EH (cell line): Measurements from ENCODE around the gene ABCC3.
A peak's percentile ranks its signal among the peaks of the same experiment; 100 is the strongest.

ENCODE experiments used
- DNase-seq: peaks from one replicate; pipeline ENCODE4 v3.0.0-alpha.2; 2015; ENCODE audit warnings: low read depth

Gene ABCC3

DNA sequence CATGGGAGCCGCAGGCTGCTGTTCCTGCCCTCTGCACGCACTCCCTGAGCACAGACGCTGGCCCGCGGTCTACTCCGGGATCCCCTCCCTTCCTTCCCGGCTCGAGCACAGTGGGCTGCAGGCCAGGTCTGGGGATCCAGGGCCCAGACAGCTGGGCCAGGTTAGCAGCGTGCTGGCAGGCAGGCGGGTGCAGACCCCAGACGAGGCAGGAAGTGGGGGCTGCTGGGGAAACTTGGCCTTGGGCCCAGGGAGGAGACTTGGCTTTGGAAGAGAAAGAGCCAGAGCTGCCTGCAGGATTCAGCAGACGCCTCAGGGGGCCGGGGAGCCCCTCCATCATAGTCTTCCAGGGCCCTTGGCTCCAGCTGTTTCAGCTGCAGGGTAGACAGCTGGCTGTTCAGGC lies 30.2 kb upstream of the ABCC3 start:
- peak; percentile 51 for DNase-seq

DNA sequence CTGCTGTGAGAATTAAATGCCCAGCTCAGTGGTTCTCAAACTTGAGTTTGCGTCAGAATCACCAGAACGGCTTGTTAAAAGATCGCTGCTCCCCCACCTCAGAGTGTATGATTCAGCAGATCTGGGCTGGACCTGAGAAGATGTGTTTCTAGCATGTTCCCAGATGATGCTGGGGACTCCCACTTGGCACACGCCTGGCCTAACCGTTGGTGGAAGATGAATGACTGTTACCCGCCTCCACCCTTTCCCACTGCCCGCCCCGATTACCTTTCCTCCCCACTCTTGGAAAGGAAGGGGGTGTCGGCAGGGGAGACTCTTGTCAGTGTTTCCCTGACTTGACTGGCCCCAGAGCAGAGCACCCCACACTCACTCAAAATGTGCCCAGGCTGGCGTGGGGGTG lies 29.3 kb upstream of the ABCC3 start:
- peak; percentile 45 for DNase-seq

DNA sequence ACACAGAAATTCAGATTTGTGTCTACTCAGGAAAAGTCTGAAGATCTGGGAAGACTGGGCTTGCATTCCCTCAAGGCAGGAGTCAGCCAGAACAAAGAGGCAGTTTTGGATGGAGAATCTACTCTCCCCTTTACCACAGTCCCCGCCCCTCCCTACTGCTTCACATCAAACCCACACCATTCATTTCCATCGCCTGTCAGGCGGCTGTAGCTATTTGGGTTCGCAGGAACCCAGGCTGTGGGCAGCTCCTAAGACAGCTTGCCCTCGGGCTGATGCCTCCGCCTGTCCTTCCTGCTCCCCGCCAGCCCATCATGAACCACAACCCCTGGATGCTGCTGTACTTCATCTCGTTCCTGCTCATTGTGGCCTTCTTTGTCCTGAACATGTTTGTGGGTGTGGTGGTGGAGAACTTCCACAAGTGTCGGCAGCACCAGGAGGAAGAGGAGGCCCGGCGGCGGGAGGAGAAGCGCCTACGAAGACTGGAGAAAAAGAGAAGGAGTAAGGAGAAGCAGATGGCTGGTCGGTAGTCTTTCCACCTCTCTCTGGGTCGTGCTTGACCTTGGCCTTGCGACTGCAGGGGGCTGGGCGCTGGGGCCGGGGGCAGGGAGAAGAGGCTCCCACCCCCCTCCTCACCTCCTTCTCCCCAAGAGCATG lies 27.0 kb upstream of the ABCC3 start:
- no peak for DNase-seq

DNA sequence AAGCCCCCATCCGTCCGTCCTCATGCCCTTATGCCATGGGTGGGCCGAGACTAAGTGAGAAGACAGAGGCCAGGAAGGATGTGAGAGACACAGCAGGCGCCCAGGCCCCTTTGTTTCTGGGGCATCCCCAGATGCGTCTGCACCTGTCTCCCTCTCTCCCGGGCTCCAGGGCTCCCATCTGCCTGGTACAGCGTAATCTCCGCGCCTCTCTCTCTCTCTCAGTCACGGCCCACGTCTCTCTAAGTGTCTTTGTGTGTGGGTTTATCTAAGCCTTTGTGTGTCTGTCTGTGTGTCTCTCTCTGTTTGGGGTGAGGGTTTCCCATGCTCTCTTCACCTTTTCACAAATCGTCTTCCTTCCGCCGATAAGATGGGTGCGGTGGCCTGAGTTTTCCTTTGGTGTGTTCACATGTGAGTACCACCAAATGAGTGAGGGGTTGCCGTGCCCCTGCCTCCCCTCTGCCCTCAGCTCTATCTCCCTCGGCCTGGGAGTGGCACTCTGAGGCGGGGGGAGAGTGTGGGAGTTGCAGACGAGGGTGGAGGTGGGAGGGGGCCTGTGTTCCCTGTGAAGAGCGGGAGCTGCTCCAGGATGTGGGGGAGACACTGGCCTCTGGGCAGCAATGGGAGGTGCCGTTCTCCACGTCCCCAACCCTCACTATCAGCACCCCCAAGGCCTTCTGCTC lies 25.8 kb upstream of the ABCC3 start:
- no peak for DNase-seq

DNA sequence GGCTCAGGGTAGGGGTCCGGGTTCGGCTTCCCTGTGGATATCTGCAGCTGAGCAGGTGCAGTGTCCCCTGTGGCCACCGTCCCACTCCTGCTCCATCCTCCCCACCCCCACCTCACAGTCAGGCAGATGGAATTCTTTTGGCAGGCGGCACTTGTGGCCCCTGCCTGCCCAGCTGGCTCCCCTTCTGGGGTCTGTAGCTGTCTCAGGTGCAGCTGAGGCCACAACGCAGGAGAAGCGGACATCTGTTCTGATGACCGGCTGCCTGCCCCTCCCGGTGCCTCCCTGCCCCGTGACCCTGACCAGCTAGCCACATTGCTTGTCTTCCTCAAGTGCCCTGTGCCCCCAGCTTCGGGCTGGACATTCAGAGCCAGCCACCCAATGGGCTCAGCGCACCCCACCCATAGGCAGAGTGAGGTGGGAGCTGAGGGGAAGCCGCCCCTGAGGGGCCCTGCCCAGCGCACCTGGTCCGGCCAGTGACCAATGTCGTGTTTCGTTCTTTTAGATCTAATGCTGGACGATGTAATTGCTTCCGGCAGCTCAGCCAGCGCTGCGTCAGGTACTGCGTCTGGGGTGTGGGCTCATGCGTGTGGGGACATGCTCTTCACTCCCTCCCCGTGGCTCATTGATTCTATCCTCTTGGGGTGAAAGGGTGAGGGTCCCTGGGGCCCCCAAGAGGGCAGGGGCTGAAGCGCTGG lies 25.2 kb upstream of the ABCC3 start:
- no peak for DNase-seq

DNA sequence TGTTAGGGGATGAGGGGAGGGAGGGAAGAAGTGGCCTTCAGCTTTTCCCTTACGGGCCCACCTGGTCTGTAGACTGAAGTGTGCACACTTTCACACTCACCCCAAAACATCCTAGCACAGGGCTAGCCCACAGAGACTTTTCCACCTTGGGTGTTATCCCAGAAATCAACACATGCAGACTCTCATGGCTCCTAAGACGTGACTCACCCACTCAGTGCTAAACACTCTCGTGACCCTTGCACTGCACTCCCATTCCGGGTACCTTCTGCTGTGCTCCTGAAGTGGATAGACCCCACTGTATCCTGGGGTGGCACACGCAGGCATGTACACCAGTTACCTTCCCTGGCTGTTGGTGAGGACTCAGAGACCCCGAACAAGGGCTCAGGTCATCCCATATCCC lies 23.0 kb upstream of the ABCC3 start:
- DNase-seq, result peak; percentile 14

DNA sequence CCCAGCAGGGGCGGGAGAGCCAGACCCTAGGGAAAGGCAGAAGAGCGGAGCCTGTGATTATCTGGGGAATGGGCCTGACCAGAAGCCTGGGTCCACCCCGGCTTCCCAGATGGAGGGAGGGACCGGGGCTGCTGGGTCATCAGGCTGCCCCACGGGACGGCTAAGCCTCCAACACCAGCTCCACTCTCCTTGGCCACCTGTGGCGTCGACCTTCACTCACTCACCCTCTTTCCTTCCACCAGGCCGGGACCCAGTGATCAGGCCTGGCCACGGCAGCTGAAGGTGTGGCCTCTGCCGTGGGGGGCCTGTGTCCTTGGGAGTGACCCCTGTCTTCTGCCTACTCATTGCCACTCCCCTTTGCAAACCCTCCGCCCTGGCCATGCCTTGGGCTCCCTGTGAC lies 22.4 kb upstream of the ABCC3 start:
- no peak for DNase-seq

DNA sequence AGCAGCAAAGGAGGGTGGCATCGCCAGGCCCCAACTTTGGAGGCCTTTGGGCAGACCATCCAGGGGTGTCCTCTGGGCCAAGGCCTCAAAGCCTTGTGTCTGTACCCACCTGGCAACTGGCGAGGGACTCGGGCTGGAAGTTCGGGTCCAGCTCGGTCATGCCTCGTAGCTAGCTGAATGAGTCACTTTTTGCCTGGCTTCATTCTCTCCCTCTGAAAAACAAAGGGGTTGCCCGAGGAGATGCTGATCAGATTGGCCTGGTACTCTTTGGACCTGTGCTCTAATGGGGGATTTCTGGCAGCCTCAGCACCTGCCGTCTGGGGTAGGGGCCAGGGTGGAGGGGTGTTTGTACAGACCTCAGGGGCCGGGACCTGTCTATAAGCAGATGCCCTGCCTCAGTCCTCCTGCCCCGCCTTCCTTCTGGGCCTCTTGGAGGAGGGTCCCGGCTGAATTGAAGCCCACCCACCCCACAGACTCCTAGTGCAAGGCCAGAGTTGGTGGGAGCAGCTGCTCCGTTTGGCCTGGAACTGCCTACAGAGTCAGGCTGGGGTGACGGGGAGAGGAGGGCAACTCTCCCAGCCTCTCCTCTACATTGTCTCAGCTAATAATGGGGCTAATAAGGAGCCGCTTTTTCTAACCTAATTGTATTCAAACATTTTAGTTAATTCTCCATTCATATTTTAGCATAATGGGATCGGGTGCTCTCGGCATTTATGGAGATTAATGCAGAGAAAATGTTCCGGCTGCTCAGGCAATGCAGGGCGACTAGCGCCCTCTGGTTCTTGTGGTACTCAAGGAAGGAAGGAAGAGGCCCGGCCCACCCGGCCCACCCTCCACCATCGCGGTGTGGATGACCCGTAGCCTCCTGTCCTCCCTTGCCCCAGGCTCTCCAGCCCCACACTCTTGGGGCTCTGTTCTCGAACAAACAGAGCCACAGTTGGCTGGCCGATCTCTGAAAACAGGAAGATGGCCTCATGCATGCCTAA lies 21.4 kb upstream of the ABCC3 start:
- no peak for DNase-seq

DNA sequence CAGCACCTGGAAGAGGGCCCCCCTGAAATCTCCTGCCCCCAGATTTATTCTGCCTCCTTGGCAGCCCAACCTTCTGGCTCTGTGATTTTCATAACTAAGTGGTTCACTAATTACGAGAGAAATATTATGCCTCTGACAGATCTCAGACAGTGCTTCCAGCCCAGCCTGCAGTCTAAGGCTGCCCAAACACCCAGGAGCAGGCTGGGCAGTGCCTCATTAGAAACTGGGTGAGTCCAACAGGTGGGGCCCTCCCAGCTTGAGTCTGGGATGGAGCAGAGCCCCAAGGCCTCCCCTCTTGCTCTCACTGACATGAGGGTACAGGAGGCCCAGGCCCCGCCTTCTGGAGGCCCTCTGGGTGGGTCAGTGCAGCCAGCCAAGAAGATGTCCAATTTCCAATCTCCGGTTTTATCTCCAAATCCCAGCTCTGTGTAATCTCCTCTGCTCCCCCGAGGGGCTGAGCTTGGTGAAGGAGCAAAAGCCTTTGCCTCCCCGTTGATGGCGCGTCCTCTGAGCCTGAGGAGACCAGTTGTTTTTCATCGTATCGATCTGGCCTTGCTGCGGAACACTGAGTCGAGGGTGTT lies 20.1 kb upstream of the ABCC3 start:
- DNase-seq, result no peak

DNA sequence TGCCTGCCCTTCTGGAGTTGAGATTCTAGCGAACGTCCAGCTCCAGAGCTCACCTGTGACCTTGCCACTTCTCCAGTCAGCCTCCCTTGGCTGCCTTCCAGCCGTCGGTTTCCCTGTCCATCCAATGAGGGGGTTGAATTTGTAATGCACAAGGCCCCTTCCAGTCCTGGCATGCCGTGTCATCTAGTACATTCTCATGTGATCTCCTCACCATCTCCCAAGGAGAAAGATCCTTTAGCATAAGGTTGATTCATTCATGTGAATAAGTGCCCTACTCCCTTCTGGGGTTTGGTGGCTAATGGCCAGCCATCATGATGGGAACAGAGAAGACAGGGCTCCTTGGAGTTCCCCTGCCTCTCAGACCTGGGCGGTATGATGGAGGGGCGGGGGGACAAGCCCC lies 18.9 kb upstream of the ABCC3 start:
- DNase-seq, result peak; percentile 27

DNA sequence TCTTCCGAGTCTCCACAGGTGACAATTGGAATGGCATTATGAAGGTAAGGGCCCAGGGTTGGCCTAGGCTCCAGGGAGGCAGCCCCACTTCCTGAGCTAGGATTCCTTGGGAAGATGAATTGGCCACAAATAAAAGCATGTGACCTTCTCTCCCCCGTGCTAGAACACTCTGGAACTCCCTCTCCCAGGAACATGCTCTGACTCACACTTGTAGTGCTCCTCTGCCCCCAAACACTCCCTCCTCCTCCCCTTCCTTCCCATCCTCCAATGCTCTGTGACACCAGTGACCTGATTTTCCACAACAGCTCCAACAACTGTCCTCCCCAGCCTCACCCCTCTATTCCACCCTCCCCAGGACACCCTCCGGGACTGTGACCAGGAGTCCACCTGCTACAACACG lies 16.4 kb upstream of the ABCC3 start:
- peak; percentile 66 for DNase-seq

DNA sequence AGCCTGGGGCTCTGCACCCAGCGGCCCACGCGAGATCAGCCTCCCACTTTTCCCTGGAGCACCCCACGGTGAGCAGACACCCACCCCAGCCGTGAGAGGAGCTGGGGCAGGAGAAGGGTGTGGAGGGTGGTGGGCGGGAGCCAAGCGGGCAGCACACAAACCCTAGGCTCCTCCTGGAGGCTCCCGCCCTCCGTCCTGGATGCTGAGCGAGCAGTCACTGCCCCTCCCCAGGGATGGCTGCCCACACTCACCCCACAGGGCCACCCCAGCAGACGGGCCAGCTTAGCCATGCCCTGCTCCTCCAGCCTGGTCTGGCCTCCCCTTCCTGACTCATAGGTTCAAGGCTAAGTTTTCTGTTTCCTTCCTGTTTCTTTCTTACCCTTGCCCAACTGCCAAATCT lies 15.7 kb upstream of the ABCC3 start:
- no peak for DNase-seq

DNA sequence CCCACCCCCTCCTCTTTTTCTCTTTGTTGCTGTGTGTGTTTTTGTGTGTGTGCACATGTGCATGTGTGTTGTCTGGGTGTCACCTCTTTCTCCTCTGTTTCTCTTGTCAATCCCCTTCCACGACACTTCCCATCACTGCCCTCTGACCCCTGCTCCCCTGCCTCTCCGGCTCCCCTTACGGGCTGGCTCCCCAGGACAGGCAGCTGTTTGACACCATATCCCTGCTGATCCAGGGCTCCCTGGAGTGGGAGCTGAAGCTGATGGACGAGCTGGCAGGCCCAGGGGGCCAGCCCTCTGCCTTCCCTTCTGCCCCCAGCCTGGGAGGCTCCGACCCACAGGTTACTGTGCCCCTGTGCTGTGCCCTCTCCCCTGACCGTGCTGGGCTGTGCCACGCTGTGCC lies 15.2 kb upstream of the ABCC3 start:
- no peak for DNase-seq

DNA sequence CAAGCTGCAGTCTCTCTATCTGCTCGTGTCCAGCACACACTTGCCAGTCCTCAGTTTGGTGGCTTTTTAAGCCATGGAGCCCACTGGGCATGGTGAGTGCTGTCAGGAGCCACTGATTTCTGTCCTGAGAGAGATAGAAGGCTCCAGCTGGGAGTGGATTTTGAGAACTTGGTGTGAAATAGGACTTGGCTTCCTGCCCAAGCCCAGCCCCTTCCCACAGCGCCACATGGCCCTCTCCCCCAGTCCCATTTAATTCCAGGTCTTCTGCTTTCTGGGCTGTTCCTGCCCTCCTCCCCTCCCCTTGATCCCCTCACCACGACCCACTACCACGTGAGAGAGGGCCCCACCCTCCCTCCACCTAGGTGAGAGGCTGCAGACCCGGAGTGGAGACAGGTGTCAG lies 14.4 kb upstream of the ABCC3 start:
- no peak for DNase-seq

DNA sequence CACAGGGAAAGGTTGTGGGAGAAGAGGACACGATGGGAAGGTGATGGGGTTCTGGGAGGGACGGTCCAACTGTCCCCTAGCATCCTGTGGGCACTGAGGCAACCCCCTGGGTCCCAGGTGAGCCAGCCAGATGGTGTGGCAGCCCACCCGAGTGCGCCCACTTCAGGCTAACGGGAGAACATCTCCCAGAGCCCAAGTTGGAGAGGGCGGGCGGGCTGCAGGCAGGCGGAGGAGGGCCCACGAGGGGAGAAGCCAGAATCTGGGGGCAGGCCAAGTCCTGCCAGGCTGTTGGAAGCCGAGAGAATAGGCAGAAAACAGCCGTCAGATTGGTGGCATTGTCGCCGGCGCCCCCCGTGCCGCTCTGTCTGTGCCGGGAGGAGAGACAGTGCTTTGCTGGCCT lies 13.8 kb upstream of the ABCC3 start:
- DNase-seq, result no peak

DNA sequence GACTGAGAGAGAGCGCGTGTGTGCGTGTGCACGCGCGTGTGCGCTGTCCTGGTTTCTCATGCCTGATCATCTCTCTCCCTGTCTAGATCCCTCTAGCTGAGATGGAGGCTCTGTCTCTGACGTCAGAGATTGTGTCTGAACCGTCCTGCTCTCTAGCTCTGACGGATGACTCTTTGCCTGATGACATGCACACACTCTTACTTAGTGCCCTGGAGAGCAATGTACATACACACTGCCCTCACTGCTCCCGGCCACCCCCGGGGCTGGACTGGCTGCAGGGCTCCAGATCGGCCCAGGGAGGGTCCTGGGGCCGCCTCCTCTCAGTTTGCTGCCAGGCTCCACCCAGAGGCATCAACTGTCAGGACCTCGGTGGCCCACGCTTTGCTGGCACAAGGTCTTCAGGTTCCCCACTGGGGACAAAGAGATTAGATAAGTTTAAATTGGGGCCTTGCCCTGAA lies 13.1 kb upstream of the ABCC3 start:
- DNase-seq, result no peak

DNA sequence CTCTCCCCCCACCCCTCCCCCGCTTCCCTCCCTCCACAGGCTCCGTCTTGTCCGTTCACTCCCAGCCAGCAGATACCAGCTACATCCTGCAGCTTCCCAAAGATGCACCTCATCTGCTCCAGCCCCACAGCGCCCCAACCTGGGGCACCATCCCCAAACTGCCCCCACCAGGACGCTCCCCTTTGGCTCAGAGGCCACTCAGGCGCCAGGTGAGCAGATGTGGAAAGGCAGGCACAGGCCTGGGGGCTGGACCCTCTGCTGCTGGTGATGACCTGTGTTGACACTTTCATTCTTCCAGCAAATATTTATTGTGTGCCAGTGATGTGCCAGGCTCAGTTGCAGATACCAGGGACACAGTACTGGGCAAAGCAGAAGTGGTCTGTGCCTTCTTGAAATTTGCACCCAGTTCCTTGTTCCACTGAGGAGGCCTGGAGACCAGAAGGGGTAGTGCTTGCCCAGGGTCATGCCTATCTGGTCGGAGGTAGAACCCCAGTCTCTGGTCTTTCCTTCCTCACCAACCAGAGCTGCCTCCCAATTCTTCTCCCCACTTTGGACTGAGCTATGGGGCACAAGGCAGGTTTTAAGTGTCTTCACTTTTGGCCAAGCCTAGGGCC lies 10.3 kb upstream of the ABCC3 start:
- DNase-seq, result no peak

DNA sequence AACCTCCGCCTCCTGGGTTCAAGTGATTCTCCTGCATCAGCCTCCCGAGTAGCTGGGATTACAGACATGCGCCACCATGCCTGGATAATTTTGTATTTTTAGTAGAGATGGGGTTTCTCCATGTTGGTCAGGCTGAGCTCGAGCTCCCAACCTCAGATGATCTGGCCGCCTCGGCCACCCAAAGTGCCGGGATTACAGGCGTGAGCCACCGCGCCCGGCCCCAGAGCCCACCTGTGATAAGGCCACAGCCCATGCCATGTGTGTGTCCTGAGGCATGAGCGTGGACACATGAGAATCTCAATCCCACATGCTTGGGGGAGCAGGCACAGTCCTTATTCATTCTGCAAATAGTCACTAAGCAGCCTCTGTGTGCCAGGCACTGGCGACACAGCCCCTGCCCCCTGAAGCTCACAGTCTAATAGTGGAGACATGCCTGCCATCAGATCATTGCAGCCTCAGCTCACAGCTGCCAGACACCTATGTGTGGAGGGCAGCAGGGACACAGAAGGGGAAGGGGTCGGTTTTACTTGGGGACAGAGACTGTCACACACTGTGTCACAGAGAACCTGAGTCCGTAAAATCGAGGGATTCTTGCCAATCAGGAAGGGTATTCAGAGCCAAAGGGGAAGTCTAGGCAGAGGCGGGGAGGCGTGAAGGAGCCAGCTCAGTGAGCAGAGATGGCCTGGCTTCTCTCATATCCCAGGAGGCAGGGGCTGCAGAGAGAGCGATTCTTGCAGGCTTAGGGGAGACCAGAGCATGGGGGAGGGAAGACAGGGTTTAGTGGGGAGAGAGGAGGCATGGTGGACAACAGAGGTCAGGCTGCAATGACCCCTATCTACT lies 9.4 kb upstream of the ABCC3 start:
- no peak for DNase-seq

DNA sequence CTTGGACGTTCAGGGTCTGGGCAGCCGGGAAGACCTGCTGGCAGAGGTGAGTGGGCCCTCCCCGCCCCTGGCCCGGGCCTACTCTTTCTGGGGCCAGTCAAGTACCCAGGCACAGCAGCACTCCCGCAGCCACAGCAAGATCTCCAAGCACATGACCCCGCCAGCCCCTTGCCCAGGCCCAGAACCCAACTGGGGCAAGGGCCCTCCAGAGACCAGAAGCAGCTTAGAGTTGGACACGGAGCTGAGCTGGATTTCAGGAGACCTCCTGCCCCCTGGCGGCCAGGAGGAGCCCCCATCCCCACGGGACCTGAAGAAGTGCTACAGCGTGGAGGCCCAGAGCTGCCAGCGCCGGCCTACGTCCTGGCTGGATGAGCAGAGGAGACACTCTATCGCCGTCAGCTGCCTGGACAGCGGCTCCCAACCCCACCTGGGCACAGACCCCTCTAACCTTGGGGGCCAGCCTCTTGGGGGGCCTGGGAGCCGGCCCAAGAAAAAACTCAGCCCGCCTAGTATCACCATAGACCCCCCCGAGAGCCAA lies 8.6 kb upstream of the ABCC3 start:
- DNase-seq, result peak; percentile 76
